ENCODE data around the gene ARHGAP20.
A peak's percentile ranks its signal among the peaks of the same experiment; 100 is the strongest.
"Not testable (repeated sequence)": the region's sequence is repeated elsewhere in the genome, so short reads cannot be mapped to it uniquely, and the experiment has no call there.

Gene ARHGAP20

DNA sequence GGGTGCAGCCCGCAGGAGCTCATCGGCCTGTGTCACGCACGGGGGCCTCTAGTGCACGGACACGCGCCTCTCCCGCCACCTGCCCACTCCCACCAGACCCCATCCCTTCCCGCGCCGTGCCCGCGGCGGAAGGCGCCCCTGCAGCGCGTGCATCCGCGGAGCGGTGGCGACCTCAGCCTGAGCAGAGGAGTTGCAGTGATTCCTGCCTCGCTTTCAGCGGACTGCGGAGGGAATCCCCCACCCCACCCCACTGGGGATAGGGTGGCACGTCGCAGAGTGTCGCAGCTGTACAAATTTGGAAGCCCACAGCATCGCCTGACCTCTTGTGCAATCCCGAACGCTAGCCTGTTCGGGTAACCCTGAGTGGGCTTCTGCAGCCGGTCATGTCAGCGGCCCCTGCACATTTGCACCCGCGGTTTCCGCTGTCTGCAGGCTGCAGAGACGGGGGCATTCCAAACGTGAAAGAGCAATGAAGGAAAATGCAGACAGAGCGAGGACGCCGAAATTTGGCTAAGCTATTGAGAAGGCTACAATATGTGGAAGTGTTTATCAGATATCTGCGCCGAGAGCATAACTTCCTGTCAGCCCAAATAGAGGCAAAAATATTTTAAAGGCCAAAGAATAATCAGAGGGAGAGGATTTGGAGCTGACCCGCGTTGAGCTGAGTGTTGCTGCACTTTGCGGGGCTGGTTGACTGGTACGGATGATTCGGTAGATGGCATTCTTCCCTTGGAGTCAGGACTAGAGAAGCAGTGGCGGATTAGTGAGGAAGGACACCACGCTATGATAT lies 617 bp upstream of the ARHGAP20 start:
- peak; percentile 93 for DNase-seq

DNA sequence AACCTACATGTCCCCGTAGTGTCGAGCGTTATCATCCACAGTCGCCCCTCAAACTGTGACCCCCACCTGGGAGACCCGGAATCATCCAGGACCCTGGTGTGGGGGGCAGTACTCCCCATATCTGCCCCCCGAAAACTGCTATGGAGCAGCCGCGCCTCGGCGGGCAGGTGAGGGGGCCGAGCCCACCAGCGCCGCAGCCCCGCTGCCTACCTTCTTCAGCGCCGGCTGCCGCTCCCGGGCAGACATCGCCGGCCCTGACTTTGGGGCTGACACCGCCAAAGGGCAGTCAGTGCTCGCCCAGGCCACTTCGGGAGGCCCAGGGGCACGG lies 825 bp downstream of the ARHGAP20 start:
- no peak for DNase-seq

DNA sequence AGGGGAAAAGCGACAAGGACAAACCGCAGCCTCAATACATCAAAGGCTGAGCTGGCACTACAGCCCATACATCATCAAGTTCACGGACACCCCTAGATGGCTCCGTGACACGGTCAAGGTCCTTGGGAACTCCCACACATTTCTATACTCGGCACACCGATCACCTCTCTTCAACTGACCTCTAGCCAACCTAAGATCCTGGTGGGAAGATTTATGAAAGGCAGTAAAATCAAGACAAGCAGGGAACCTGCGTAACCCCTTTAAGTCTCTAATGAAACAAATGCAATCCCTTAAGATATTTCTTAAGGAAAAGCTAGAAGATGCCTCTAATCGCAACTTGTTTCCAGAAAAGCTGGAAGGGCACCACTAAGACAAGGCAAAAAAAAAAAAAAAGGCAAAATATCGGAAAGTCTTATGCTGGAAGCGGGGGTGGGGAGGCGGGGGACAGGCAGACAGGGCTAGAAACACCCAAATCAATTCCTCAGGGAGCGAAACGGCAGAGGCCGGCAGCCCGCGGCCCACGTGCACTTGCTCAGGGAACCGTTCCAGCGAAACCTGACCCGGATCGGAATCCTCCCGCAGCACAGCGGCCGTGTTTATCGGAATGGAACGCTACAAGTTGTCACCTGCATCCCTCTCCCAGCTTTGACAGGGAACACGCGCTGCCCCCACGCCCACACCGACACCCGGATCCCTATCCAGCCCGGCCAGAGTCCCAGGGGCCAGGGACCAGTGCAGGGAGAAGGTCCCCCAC lies 1.4 kb downstream of the ARHGAP20 start:
- peak; percentile 59 for DNase-seq

DNA sequence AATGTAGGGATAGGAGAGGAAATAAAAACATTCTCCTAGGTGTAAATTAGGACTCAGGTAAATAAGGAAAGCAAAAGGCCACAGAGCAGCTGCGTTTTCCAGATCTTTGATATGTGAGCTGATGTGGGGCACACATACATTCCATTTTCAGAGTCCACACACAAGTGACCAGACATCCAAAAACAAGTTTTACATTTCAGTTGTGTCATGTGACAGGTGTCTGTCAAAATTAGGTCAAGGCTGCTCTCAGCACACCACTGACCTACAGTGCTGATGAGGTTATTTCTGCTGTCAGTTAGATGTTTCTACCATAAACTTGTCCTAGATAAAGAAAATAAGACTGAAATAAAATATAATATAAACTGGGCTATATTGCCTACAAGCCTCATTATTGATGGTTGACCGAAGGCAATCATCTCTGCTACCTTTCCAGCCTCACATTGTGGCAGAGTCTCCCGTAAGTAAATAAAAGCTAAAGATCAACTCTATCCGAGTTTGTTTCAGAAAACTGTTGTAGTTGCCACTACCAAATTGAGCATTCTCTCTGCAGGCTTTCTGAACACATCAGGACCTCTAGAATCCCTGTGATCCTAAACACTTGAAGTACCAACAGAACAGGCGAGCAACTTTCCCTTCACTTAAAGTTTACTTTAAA lies 7.9 kb downstream of the ARHGAP20 start:
- no peak for DNase-seq

DNA sequence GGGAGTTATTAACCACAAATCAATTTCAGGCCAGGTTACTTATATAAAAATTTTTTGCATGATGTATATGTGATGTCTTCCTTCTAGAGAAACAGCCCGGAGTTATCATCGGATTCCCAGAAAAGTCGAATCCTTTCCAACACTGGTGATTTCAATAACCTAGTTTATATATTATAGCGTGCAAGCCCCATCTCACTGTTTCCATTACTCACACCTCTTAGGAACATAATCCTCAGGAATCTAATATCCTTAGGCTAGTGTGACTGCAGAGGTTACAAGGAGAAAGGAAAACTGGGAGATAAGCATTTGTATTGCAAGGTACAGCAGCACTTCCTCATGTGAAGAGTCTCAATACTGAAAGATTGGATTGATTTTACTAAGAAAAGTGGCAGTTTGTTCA lies 20.3 kb downstream of the ARHGAP20 start:
- no peak for DNase-seq

- DNase-seq: no peak
These were observed 22.9 kb downstream of the ARHGAP20 start for GRCh38 chr11:110689306-110689705.

- no peak for DNase-seq
These were observed 32.8 kb downstream of the ARHGAP20 start for GRCh38 chr11:110679323-110679975.

GRCh38 chr11:110675548-110675947 lies 36.7 kb downstream of the ARHGAP20 start:
- DNase-seq: no peak

- no peak for DNase-seq
These were observed 46.4 kb downstream of the ARHGAP20 start for GRCh38 chr11:110665689-110666465.

- no peak for DNase-seq
These were observed 56.3 kb downstream of the ARHGAP20 start for GRCh38 chr11:110655967-110656366.

DNA sequence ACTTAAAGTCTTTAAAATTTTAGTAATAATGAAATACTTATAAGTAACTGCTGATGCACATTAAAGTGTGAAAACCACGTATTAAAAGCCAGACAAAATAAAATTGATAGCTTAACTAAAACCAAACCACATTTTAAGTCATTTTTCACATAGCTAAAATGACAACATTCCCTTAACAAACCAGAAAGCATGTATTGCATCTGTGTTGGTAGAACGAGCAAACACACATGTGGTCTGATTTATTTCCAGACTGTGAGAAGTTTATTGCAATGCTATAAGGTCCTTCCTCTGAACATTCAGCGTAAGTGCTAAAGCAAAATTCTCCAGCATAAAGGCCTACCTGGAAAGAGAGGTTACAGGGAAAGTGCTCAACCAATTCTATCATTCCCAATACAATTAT lies 57.8 kb downstream of the ARHGAP20 start:
- DNase-seq: no peak

GRCh38 chr11:110645253-110645652 lies 67.0 kb downstream of the ARHGAP20 start:
- DNase-seq: no peak

GRCh38 chr11:110634370-110634769 lies 77.9 kb downstream of the ARHGAP20 start:
- no peak for DNase-seq

DNA sequence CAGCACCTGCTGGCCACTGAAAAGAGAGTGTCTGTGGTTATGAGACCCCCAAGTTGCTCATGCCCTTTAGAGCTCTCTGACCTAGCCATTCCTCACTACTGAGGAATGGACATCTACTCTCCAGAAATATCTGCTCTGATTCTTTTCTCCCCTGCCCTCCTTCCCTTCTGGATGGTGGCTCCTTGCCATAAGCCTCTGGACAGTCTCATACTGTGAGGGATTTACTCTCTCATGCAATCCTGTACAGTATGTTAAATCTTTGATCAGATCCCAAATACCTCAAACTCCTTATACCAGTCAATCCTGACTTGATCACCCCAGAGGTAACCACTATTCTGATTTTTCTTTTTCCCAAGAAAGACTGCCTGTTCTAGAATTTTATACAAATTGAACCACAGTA lies 80.7 kb downstream of the ARHGAP20 start:
- DNase-seq: no peak

DNA sequence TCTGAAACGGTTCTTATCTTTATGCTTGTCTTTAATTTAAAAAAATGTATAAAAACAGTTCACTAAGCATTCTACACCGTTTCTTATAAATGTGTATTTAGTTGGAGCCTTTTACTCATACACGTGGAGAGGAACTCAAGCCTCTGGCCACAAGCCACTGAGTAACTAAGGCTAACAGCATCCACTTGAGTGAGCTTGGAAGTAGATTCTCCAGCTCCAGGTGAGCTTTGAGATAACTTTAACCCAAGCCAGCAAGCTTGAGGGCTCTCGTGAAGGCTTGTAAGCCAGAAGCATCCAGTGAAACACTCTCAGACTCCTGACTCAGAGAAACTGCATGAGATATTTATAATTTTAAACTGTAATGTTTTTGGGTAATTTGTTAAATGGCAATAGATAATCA lies 82.6 kb downstream of the ARHGAP20 start:
- DNase-seq: no peak

DNA sequence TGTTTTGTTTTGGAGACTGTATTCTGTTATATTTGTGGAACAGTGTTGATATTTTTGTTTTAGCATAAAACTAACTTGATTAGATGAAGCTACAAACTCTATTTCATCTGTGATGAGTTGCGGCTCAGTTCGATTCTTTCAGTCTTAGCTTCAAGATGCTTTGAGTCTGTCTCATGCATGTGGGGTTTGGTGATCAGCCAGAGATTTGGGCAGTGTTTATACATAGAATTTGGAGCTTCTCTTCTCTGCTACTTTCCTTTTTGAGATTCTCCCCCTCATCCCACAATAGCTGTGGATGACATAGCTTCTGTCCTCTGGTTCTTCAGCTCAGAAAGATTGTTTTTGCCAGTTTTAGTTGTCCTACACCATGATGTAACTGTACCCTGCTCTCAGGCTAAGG lies 90.4 kb downstream of the ARHGAP20 start:
- DNase-seq: no peak

- DNase-seq: not testable (repeated sequence)
These were observed 92.9 kb downstream of the ARHGAP20 start for GRCh38 chr11:110619366-110619765.

DNA sequence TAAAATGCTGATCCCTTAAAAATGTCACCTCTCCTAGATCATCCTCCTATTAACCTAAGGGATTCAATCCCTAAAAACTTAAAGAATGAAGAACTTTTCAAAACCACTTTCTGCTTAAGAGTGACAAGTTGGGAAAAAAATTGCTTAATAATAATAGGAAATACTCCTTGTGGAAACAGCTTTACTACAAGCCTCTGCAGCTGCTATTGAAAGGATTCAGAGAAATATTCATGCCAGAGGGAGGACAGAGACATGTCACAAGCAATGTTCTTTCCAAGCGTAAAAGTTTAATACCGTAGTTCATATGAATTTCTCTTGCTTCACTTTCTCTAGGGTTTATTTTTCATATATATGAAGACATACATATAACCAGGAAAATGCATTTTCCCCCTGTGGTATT lies 98.2 kb downstream of the ARHGAP20 start:
- DNase-seq: no peak

DNA sequence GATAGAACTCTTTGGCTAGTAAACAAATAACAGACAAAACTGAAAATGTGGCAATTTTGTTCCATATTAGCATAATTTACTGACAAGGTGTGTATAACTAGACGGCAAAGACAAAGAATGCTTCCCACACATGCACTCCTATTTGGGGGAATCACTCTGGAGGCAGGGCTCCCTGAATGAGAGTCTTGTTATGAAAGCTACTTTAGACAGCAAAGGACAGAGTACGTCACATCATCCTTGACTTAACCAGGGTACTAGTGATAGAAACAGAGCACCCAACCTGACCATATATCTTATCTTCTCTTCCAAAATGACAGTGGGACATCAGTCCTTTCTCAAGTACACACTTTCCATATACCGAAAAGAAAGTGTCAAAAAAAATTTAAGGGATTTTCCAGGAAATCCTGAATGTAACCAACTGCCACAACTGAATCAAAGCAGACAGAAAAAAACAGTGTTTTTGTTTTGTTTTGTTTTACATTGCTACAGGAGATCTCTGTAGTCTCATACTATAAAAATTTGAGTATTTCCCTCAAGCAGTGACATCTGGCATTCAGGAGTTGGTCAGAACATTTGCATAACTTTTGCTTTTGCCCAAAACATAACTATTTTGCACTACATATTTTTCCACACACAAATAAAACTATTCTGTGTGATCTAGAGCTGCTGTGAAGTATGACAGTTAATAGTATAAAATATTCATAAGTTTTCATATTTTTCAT lies 98.9 kb downstream of the ARHGAP20 start:
- DNase-seq: no peak

GRCh38 chr11:110606415-110606814 lies 105.8 kb downstream of the ARHGAP20 start:
- DNase-seq: no peak

DNA sequence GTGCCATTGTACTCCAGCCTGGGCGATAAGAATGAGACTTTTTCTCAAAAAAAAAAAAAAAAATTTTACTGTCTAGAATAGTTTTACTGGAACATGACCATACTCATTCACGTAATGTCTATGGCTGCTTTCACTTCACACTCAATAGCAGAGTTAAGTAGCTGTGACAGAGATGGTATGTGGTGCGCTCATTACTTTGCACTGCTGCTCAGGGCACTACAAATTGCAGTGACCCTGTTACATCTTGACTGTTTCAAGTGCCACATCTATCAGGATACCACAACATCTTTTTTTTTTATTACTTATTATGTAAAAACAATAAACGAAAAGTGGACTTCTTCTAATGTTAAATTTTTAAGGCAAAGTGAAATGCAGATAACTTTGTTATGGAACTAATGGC lies 110.3 kb downstream of the ARHGAP20 start:
- DNase-seq: no peak

- DNase-seq: no peak
These were observed 111.9 kb downstream of the ARHGAP20 start for GRCh38 chr11:110600322-110600721.

Data from retina (tissue), 1 donor.